VCaP (cell line): ENCODE measurements around the gene CORT.
A peak's percentile ranks its signal among the peaks of the same experiment; 100 is the strongest.
"Not testable (repeated sequence)": the region's sequence is repeated elsewhere in the genome, so short reads cannot be mapped to it uniquely, and the experiment has no call there.

Experiments used
- H3K27ac ChIP-seq: fragments of 450-650 bp; 2 replicates; pipeline ENCODE4 v1.5.1; 2017
- TF ChIP-seq, protein P1 (sequence below): fragments of 450-650 bp; conservative IDR thresholded peaks from 2 replicates; pipeline ENCODE4 v1.5.1; 2017; ENCODE audit warnings: mild to moderate bottlenecking, moderate library complexity

Gene CORT

DNA sequence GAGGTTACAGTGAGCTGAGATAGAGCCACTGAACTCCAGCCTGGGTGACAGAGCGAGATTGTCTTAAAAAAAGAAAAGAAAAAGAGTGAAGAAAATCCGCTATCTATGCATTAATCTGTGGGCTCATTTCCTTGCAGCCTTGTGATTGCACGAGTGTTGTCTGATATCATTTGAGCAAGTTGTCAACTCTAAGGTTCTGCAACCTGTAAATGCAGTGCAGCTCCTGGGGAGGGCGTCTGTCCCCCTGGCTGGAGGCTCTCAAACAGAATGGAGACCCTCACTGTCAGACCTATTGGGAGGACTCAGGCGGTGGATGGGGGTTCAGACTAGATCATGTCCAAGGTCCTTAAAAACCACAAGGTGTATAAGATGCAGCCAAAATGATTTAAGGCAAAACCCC is 6.2 kb downstream of the CORT start:
- TF ChIP-seq, protein P1, sequence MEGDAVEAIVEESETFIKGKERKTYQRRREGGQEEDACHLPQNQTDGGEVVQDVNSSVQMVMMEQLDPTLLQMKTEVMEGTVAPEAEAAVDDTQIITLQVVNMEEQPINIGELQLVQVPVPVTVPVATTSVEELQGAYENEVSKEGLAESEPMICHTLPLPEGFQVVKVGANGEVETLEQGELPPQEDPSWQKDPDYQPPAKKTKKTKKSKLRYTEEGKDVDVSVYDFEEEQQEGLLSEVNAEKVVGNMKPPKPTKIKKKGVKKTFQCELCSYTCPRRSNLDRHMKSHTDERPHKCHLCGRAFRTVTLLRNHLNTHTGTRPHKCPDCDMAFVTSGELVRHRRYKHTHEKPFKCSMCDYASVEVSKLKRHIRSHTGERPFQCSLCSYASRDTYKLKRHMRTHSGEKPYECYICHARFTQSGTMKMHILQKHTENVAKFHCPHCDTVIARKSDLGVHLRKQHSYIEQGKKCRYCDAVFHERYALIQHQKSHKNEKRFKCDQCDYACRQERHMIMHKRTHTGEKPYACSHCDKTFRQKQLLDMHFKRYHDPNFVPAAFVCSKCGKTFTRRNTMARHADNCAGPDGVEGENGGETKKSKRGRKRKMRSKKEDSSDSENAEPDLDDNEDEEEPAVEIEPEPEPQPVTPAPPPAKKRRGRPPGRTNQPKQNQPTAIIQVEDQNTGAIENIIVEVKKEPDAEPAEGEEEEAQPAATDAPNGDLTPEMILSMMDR = no peak
- H3K27ac ChIP-seq = no peak overlapping the region

- no peak overlapping the region for H3K27ac ChIP-seq
- TF ChIP-seq, protein P1 = no peak
These were observed 6.8 kb downstream of the CORT start for GRCh38 chr1:10456661-10457060.

DNA sequence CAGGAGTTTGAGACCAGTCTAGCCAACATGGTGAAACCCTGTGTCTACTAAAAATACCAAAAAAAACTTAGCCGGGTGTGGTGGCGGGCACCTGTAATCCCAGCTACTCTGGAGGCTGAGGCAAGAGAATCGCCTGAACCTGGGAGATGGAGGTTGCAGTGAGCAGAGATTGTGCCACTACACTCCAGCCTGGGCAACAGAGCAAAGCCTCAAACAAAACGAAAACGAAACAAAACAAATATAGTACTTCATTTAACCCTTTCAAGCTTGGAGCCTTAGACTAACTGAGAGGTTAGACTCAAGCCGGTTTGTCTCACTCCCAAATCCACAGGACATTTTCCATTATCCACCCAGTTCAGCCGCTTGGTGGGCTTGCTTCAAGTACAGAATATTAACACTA is 7.6 kb downstream of the CORT start:
- H3K27ac ChIP-seq = not testable (repeated sequence)

- H3K27ac ChIP-seq = no peak overlapping the region
- TF ChIP-seq, protein P1 = no peak
These were observed 8.0 kb downstream of the CORT start for GRCh38 chr1:10457875-10458274.

GRCh38 chr1:10459184-10459583 is 9.4 kb downstream of the CORT start:
- H3K27ac ChIP-seq = peak overlapping the region; percentile 16
- TF ChIP-seq, protein P1 = no peak

DNA sequence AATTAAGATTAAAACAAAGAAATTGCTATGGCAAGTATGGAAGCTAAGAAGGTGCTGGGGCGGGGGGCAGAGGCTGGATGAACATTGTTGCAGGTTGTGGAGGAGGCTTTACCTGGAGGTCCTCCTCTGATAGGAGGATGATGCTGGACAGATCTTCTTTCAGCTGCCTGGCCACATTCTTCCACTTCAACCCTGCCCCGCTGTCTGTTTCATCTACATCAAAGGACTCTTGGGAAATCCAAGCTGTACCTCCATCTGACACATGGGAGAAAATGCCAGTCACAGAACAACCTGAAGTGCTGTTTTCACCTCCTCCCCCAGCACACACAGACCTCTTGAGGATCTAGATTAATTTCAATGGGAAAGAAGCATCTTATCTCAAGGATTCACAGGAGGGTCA is 17.2 kb downstream of the CORT start:
- TF ChIP-seq, protein P1 = no peak
- H3K27ac ChIP-seq = no peak overlapping the region

- TF ChIP-seq, protein P1 = no peak
- H3K27ac ChIP-seq = no peak overlapping the region
These were observed 20.2 kb downstream of the CORT start for GRCh38 chr1:10470043-10470442.

DNA sequence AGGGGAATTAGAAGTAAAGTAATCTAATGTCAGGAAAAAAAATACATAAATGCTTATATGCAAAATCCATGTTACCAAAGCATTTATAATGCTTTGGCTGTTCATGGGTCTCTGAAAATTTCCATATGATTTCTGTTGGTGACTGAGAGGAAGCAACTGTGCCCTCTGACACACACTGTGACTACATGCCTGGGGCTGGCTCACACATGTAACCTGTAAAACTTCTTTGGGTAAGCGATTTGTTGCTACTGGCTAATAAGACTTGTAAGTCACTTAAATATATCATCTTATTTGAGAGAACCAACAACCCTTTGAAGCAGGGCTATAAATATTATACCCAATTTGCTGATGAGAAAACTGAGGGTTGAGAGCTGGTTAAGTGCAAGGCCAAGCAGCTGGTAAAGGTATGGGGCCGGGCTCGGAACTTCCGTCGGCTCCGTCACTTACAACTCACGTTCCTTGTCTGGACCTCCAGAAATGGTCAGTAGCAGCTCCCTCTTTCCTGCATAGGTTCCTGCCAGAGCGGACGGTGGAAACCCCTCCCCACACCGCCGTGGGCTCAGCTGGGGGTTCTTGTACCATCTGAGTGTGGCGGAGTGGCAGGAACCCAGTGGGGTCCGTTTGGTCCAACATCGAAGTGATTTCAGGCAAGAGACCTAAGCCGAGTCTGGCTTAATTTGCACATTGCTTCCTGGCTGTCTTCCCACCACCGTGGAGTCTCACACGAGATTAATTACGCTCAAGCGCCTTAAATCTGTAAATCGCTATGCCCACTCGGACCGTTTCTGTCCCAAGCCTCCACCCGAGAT is 21.8 kb downstream of the CORT start:
- TF ChIP-seq, protein P1 = no peak

More for the DNA sequence above, 21.8 kb downstream of the CORT start:
- H3K27ac ChIP-seq = peak overlapping the region; percentile 72
